MCF 10A (cell line): ENCODE data around the gene ASIC1. TPM values are rescaled to one million over a fixed set of nuclear protein-coding genes. Genes with fewer than 3 reads are reported as not detected.

Source experiments
- BruUV-seq: library from RNA; stranded (reverse); fragments of 400-500 nt; replicated peaks from 2 replicates; lab custom pipeline; 2021; lab: Mats Ljungman, UMichigan
- CTCF ChIA-PET: fragments of 300-600 bp; sonication (Branson Sonifier 250); formaldehyde crosslinking; extraction: SDS; loops from one replicate; lab custom pipeline; 2021; ENCODE audit warnings: antibody characterized with exemption, inconsistent platforms; lab: Yijun Ruan, JAX
- POLR2A ChIA-PET: fragments of 300-600, 350-650 bp; sonication (Branson Sonifier 250); formaldehyde crosslinking; extraction: SDS; loops from one replicate; lab custom pipeline; 2020; ENCODE audit warnings: antibody characterized with exemption, inconsistent platforms; lab: Yijun Ruan, JAX
- DNase-seq: peaks from one replicate; pipeline ENCODE4 v3.0.0-alpha.2; 2018; ENCODE audit not compliant: unreplicated experiment
- H3K27ac Mint-ChIP-seq: one replicate; pipeline ENCODE4 v1.8.0; 2022; ENCODE audit warnings: mild to moderate bottlenecking, low read depth, mixed read lengths; ENCODE audit not compliant: unreplicated experiment
- H3K27me3 Mint-ChIP-seq: one replicate; pipeline ENCODE4 v1.8.0; 2022; ENCODE audit warnings: mixed read lengths; ENCODE audit not compliant: insufficient read depth, unreplicated experiment
- H3K36me3 Mint-ChIP-seq: one replicate; pipeline ENCODE4 v1.8.0; 2022; ENCODE audit warnings: mild to moderate bottlenecking, moderate library complexity, mixed read lengths; ENCODE audit not compliant: insufficient read depth, unreplicated experiment
- H3K4me1 Mint-ChIP-seq: one replicate; pipeline ENCODE4 v1.8.0; 2022; ENCODE audit warnings: mixed read lengths; ENCODE audit not compliant: insufficient read depth, unreplicated experiment
- H3K4me3 Mint-ChIP-seq: one replicate; pipeline ENCODE4 v1.8.0; 2022; ENCODE audit warnings: mild to moderate bottlenecking, moderate library complexity, mixed read lengths; ENCODE audit not compliant: unreplicated experiment
- H3K9me3 Mint-ChIP-seq: one replicate; pipeline ENCODE4 v1.8.0; 2022; ENCODE audit warnings: mixed read lengths; ENCODE audit not compliant: unreplicated experiment
- intact Hi-C: fragments of 100-400 bp; cut with micrococcal nuclease; formaldehyde crosslinking; loops from 2 replicates; pipeline ENCODE4 v1.14.1; 2022
- total RNA-seq: library from RNA; stranded (reverse); gene quantifications from 2 replicates; pipeline ENCODE4 v1.2.3, GENCODE V29; 2022
- TF ChIP-seq, protein P1 (sequence below): fragments of 200-600 bp; IDR thresholded peaks from one replicate; pipeline ENCODE4 v1.8.0; 2022; ENCODE audit warnings: antibody characterized with exemption, mild to moderate bottlenecking; ENCODE audit not compliant: unreplicated experiment

ASIC1 gene
- total RNA-seq, 1 experiment from 2014 or later: 1.7 TPM

DNA sequence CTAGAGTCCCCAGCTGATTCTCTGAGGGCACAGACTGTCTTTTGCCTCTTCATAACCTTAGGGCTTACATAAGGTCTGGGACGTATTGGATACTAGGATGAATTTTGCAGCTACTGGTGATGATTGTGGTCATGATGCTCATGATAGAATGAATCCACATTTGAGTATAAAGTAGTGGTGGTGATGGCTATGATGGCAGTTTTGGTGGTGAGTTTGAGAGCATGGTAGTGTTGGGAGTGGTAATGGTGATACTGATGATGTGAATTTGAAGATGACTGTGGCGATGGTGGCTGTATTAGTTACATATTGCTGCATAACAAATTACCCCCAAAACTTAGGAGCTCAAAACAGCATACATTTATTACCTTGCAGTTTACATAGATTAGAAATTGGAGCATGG is 14.1 kb upstream of the ASIC1 start:
- ChIA-PET CTCF (interaction anchor here (0.5 to 4.0 kb wide), 3 partner anchors 12 to 175 kb away, joined by 4 to 22 read pairs (median 4); no protein-coding TSS in a partner anchor), POLR2A (no interaction called here)
- intact Hi-C loops: no loop called here
- H3K4me1 Mint-ChIP-seq: peaks cover 7% of the 10 kb centered on the region
- no peaks in the 10 kb centered on the region for H3K36me3 Mint-ChIP-seq
- no peak overlapping the region for H3K4me3 Mint-ChIP-seq
- H3K9me3 Mint-ChIP-seq: no peaks in the 10 kb centered on the region
- H3K27me3 Mint-ChIP-seq: no peaks in the 10 kb centered on the region
- H3K27ac Mint-ChIP-seq: no peak overlapping the region
- BruUV-seq: no TSS peak
- TF ChIP-seq, protein P1, sequence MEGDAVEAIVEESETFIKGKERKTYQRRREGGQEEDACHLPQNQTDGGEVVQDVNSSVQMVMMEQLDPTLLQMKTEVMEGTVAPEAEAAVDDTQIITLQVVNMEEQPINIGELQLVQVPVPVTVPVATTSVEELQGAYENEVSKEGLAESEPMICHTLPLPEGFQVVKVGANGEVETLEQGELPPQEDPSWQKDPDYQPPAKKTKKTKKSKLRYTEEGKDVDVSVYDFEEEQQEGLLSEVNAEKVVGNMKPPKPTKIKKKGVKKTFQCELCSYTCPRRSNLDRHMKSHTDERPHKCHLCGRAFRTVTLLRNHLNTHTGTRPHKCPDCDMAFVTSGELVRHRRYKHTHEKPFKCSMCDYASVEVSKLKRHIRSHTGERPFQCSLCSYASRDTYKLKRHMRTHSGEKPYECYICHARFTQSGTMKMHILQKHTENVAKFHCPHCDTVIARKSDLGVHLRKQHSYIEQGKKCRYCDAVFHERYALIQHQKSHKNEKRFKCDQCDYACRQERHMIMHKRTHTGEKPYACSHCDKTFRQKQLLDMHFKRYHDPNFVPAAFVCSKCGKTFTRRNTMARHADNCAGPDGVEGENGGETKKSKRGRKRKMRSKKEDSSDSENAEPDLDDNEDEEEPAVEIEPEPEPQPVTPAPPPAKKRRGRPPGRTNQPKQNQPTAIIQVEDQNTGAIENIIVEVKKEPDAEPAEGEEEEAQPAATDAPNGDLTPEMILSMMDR: no peak
- DNase-seq: no peak

DNA sequence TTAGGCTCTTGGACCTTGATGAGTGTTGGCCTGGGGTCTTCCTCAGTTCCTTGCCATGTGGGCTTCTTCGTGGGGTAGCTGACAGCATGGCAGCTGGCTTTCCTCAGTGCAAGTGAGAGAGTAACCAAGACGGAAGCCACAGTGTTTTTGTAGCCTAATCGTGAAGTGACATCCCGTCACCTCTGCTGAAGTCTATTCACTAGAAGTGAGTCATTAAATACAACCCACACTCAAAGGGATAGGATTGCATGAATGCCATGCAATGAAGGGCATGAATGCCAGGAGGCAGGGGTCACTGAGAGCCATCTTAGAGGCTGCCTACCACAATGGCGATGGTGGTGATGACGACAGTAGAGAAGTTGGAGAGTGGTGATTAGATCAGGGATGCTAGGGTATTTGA is 13.5 kb upstream of the ASIC1 start:
- intact Hi-C loops: no loop called here
- Mint-ChIP-seq H3K9me3 (no peaks in the 10 kb centered on the region), H3K4me3 (no peak overlapping the region), H3K27ac (no peak overlapping the region), H3K4me1 (peaks cover 7% of the 10 kb centered on the region), H3K36me3 (no peaks in the 10 kb centered on the region), H3K27me3 (no peaks in the 10 kb centered on the region)
- POLR2A ChIA-PET: no interaction called here
- CTCF ChIA-PET: interaction anchor here (0.8 to 4.0 kb wide), 2 partner anchors 11 to 27 kb away, joined by 3 to 22 read pairs; no protein-coding TSS in a partner anchor
- DNase-seq: no peak
- BruUV-seq: no TSS peak
- TF ChIP-seq, protein P1: no peak

DNA sequence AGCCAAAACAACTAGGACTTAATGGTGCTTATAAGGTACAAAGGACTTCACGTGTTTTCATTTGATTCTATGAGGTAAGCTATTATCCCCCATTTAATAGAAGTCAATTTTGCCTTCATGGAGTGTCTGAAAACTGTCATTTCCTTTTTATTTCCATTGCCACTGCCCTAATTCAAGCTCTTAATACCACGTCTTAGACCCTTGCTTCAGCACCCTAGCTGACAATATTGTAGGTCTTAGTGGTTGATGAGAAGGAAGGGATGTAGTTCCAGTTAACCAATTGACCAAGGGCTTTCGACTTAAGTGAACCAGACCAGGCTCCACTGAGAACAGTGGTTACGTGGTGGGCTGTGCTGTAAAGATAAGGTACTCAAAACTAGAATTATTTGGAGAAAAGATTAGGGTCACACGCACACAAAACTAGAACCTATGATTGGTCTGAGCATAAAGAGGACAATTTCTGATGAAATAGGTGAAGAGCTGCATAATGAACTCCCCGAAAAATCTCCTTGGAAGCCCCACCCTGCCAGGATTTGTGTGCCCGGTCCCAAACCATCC is 9.6 kb upstream of the ASIC1 start:
- no peak overlapping the region for H3K4me3 Mint-ChIP-seq
- no TSS peak for BruUV-seq
- no peaks in the 10 kb centered on the region for H3K36me3 Mint-ChIP-seq
- H3K27me3 Mint-ChIP-seq: peaks cover 30% of the 10 kb centered on the region
- ChIA-PET CTCF (interaction anchor here (2.1 kb wide), 1 partner anchor 10 kb away, joined by 6 read pairs; no protein-coding TSS in a partner anchor), POLR2A (interaction anchor here (0.7 kb wide), 1 partner anchor 12 kb away, joined by 3 read pairs; no protein-coding TSS in a partner anchor)
- H3K9me3 Mint-ChIP-seq: no peaks in the 10 kb centered on the region
- intact Hi-C loops: no loop called here
- H3K4me1 Mint-ChIP-seq: no peaks in the 10 kb centered on the region
- DNase-seq: no peak
- no peak overlapping the region for H3K27ac Mint-ChIP-seq
- TF ChIP-seq, protein P1: no peak

DNA sequence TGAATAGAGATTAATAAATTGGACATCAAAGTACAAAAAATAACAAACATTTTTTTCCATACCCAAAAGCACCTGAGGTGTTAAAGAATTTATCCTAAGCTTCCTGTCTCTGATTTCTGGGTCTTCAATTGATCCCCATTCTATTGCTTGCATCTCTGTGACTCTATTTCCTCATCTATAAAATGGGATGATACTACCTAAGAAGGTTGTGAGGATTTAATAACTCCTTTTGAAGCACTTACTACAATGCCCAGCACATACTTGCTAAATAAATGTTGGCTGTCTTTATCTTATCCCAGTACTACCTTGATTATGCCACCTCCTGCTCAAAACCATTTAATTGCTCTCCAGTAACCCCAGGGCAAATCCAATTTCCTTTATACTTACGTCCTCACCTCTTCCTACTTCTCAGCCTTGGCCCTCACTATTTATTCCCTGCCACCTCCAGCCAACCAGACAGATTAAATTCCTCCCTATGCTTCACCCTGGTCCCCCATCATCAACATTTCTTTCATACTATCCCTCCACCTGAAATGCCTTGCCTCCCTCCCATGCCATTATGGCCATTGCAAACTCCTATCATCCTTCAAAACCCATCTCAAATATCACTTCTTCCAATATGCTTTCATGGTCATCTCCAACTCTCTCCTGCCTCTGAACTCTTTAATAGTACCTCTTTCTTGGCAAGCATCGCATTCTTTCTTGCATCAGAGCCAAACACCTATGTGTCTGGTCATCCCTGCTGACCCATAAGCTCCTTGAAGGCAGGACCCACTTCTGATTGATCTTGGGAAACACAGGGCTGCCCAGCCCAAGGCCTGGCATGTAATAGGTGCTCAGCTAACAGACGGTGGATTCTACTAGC is 7.9 kb upstream of the ASIC1 start:
- peaks cover 34% of the 10 kb centered on the region for H3K27me3 Mint-ChIP-seq
- ChIA-PET CTCF (interaction anchor here (0.5 to 2.0 kb wide), 8 partner anchors 11 to 461 kb away, joined by 3 to 13 read pairs (median 4); no protein-coding TSS in a partner anchor), POLR2A (interaction anchor here (0.6 to 1.1 kb wide), 2 partner anchors 9 to 91 kb away, joined by 3 read pairs; no protein-coding TSS in a partner anchor)
- H3K27ac Mint-ChIP-seq: no peak overlapping the region
- BruUV-seq: no TSS peak
- no peaks in the 10 kb centered on the region for H3K36me3 Mint-ChIP-seq
- H3K9me3 Mint-ChIP-seq: no peaks in the 10 kb centered on the region
- TF ChIP-seq, protein P1: no peak
- no peak overlapping the region for H3K4me3 Mint-ChIP-seq
- no peaks in the 10 kb centered on the region for H3K4me1 Mint-ChIP-seq
- intact Hi-C loops: no loop called here
- DNase-seq: no peak
